Activated CD4-positive, alpha-beta T cell treated with anti-CD3 and anti-CD28 coated beads, Interleukin-2, Interleukin-6, amounts not matched to agents 100 ng/mL and 50 ng/mL, durations not matched to agents 16 hours and 8 hours (primary cell): ENCODE measurements around the gene FBXL15.
A peak's percentile ranks its signal among the peaks of the same experiment; 100 is the strongest.

Source experiments
- DNase-seq: peaks from one replicate; pipeline ENCODE4 v3.0.0-alpha.2; 2020

FBXL15 gene

DNA sequence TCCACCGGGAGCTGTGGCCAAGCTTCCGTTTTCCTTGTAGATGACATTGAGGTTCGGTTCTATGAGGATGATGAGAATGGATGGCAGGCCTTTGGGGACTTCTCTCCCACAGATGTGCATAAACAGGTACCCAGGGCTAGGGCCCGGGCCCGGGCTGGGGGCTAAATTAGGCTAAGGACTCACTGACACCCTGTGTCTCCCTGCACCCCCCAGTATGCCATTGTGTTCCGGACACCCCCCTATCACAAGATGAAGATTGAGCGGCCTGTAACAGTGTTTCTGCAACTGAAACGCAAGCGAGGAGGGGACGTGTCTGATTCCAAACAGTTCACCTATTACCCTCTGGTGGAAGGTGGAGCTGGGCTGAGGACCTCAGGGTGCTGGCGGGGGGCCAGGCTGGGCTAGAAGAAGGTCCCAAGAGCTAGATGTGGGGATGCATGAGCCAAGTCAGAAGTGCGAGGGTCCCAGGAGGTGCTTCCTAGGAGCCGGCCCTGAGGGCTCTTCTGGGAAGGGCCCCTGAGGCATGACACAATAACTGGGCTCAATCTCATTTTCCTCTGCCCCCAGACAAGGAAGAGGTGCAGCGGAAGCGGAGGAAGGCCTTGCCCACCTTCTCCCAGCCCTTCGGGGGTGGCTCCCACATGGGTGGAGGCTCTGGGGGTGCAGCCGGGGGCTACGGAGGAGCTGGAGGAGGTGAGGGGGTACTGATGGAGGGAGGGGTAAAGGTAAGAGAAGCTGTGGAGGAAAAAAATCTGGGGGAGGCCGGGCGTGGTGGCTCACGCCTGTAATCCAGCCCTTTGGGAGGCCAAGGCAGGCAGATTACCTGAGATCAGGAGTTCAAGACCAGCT is 22.2 kb upstream of the FBXL15 start:
- no peak for DNase-seq

DNA sequence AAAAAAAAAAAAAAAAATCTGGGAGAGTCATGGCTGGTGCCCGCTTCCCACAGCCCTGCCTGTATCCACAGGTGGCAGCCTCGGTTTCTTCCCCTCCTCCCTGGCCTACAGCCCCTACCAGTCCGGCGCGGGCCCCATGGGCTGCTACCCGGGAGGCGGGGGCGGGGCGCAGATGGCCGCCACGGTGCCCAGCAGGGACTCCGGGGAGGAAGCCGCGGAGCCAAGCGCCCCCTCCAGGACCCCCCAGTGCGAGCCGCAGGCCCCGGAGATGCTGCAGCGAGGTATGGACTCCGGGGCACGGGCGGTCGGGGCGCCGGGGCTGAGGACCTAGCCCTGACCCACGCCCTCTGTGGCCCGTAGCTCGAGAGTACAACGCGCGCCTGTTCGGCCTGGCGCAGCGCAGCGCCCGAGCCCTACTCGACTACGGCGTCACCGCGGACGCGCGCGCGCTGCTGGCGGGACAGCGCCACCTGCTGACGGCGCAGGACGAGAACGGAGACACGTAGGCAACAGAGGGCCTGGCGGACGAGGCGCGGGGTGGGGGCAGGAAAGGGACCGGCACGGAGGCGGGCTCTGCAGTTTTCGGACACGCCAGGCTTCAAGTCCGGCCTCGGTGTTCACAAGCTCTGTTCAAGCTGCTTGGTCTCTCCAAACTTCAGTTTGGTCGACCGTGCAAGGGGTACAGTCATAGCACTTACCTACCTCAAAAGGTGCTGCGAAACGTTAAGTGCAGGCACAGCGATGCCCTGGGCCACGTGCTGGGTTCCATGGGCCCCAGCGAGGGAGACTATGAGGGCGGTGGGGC is 21.2 kb upstream of the FBXL15 start:
- DNase-seq, result peak; percentile 94

DNA sequence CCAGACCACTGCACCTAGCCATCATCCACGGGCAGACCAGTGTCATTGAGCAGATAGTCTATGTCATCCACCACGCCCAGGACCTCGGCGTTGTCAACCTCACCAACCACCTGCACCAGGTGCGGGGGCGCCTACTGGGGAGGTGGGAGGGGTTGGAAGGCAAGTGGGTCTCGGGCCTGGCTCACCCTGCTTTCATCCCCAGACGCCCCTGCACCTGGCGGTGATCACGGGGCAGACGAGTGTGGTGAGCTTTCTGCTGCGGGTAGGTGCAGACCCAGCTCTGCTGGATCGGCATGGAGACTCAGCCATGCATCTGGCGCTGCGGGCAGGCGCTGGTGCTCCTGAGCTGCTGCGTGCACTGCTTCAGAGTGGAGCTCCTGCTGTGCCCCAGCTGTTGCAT is 20.6 kb upstream of the FBXL15 start:
- DNase-seq, result no peak

- no peak for DNase-seq
Observed at GRCh38 chr10:102400598-102401341, 19.9 kb upstream of the FBXL15 start.

- DNase-seq, result no peak
Observed at GRCh38 chr10:102401342-102401654, 19.3 kb upstream of the FBXL15 start.

DNA sequence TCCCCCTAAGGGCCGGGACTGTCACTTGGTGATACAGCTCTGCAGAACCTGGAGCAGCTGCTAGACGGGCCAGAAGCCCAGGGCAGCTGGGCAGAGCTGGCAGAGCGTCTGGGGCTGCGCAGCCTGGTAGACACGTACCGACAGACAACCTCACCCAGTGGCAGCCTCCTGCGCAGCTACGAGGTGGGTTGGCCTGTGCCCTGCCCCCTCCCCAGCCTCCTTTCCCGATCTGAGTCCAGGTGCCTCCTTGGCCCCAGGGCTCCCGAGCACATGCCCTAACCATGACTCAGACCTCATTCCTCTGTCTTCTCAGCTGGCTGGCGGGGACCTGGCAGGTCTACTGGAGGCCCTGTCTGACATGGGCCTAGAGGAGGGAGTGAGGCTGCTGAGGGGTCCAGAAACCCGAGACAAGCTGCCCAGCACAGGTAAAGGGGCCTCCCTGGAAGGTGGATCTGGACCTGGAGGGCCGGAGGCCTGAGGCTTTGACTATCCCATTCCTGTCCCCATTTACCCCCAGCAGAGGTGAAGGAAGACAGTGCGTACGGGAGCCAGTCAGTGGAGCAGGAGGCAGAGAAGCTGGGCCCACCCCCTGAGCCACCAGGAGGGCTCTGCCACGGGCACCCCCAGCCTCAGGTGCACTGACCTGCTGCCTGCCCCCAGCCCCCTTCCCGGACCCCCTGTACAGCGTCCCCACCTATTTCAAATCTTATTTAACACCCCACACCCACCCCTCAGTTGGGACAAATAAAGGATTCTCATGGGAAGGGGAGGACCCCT is 18.7 kb upstream of the FBXL15 start:
- no peak for DNase-seq

GRCh38 chr10:102402512-102402896 is 18.1 kb upstream of the FBXL15 start:
- no peak for DNase-seq

DNA sequence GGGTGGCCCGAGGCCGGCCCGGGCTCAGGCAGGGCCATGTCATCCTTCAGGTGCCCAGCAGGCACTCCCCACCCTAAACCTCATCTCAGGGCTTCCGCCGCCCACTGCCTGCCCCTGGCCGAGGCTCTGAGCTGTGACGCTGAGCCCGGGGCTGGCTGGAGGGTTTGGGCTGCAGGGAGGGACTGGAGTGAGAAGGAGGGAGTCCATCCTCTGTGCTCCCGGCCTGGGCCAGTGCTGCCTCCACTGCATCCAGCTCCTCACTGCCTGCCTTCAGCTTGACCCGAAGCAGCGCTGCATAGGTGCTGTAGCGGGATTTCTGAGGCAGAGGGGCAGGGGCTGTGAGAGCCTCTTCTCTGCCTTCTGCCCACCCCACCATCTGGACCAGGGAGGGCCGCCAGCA is 17.5 kb upstream of the FBXL15 start:
- no peak for DNase-seq

DNA sequence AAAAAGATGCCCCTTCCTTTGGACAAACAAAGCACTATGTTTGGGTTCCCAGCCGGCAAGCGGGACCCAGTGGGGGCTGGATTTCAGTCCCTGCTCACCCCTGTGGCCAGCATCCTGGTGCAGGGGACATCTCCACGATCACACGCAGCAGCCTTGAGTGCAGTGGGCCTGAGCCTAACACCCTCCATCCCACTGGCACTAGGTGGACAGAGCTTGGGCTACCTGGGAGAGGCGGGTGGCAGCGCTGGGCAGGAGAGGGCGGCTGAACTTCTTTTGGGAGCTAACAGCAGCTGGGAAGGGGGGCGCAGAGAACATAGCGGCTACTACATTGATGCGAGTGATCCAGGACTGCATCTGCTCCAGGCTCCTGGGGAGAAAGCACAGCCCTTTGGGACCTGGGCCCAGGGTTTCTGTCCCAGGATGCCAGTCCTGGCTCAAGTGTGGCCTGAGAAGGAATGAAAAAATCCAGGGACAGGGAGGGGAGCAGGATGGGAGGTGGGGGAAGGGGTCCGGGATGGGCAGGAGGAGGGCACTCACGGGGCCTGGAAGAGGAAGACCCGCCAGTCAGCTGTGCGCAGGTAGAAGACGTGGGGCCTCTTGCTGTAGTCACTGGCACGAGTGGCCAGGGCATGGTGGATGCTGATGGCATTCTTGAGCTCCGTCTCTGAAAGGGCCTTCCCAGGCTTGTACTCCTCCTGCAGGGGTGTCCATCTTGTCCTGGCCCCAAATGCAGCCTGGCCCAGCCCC is 16.1 kb upstream of the FBXL15 start:
- no peak for DNase-seq

DNA sequence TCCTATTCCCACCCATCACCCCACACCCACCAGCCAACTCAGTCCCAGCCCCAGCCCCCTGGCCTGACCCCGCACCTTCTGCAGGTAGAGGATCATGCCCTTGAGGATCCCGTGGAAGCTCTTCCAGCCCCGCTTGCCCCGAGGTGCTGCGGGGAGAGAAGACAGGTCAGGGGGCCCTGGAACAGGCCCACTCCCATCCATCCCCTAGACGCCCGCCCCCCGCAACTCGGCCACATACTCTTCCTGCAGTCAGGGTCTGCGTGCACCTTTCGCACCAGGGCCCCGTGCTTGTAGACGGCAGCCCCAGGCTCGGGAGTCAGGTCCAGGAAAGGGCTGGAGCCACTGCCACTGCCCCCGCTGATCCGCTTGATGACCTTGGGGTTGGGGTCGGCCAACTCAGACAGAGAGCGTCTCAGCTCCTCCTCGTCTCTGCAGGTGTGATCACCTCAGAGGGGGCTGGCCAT is 15.5 kb upstream of the FBXL15 start:
- DNase-seq, result no peak

GRCh38 chr10:102405632-102406031 is 15.0 kb upstream of the FBXL15 start:
- no peak for DNase-seq

DNA sequence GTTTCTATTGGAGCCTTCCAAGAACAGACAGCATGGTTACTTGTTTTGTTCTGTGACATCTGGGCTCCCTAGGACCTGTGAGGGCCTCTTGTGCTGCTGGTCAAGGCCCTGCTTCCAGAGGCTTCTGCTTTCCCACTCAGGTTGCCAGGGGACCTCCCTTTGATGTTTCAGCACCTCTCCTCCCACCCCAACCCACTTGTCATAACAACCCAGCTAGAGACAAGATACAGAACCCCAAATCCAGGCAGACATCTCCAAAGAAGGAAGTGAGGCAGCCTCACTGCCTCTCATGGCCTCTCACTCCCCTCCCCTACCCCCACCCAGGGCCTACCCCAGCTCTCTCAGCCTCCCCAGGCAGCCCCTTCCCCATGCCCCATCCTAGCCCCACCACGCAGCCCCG is 13.8 kb upstream of the FBXL15 start:
- DNase-seq, result no peak

GRCh38 chr10:102407425-102408130 is 13.1 kb upstream of the FBXL15 start:
- no peak for DNase-seq

GRCh38 chr10:102408131-102408727 is 12.4 kb upstream of the FBXL15 start:
- DNase-seq, result no peak

GRCh38 chr10:102408728-102409603 is 11.7 kb upstream of the FBXL15 start:
- DNase-seq, result peak; percentile 56

GRCh38 chr10:102409604-102410428 is 10.8 kb upstream of the FBXL15 start:
- no peak for DNase-seq

- DNase-seq, result peak; percentile 57
Observed at GRCh38 chr10:102410429-102411073, 10.1 kb upstream of the FBXL15 start.
